Gastroesophageal sphincter (tissue), 4 donors: Measurements from ENCODE around the gene NRIP2. TPM values are rescaled to one million over a fixed set of nuclear protein-coding genes. Genes with fewer than 3 reads are reported as not detected.
A peak's percentile ranks its signal among the peaks of the same experiment; 100 is the strongest.

ENCODE experiments used
- ATAC-seq: fragments of 150-250 bp; one replicate; pipeline ENCODE4 v1.9.1; 2016; ENCODE audit warnings: mild to moderate bottlenecking, moderate library complexity
- H3K27ac ChIP-seq, 4 donors: fragments of 200-600 bp; sonication (generic) in 3 of 4; 1 replicate in 3 of 4; 2 replicates in 1 of 4; pipeline ENCODE4 v1.5.1; 2016 to 2019
- H3K27me3 ChIP-seq: fragments of 200-600 bp; sonication (generic); one replicate; pipeline ENCODE4 v1.5.1; 2019
- H3K36me3 ChIP-seq, 2 donors: fragments of 200-600 bp; sonication (generic); one replicate each; pipeline ENCODE4 v1.5.1; 2019; ENCODE audit warnings: control low read depth in 1 of 2
- H3K4me1 ChIP-seq, 3 donors: fragments of 200-600 bp; sonication (generic); 1 replicate in 2 of 3; 2 replicates in 1 of 3; pipeline ENCODE4 v1.5.1; 2016 to 2019; ENCODE audit warnings: control low read depth in 2 of 3
- H3K4me3 ChIP-seq, 2 donors: fragments of 200-600 bp; sonication (generic); one replicate each; pipeline ENCODE4 v1.5.1; 2019; ENCODE audit warnings: mild to moderate bottlenecking in 1 of 2, moderate library complexity in 1 of 2
- H3K9me3 ChIP-seq, 3 donors: fragments of 200-600 bp; sonication (generic); one replicate each; pipeline ENCODE4 v1.5.1; 2017 to 2019; ENCODE audit warnings: control low read depth in 2 of 3
- CTCF ChIP-seq, 4 experiments: fragments of 200-600 bp in 2 of 4; fragments of 450-650 bp in 2 of 4; sonication (generic) in 1 of 4; IDR thresholded peaks; one replicate each; pipeline ENCODE4 v1.5.1; 2017 to 2019; ENCODE audit warnings: antibody characterized with exemption in 4 of 4, mild to moderate bottlenecking in 2 of 4, moderate library complexity in 2 of 4
- EP300 ChIP-seq: sonication (generic); formaldehyde crosslinking; IDR thresholded peaks from one replicate; pipeline ENCODE4 v1.6.1; 2017; ENCODE audit warnings: antibody characterized with exemption, mild to moderate bottlenecking
- POLR2A ChIP-seq, 2 donors: fragments of 450-650 bp; IDR thresholded peaks; one replicate each; pipeline ENCODE4 v1.6.1; 2017; ENCODE audit warnings: antibody characterized with exemption in 2 of 2, mild to moderate bottlenecking in 2 of 2, moderate library complexity in 1 of 2
- POLR2AphosphoS5 ChIP-seq: sonication (generic); formaldehyde crosslinking; IDR thresholded peaks from one replicate; pipeline ENCODE4 v1.6.1; 2017; ENCODE audit warnings: antibody characterized with exemption
- WGBS, 2 donors: methylation state at CpG; one replicate each; pipeline ENCODE4 v1.1.5; 2018; ENCODE audit warnings: low coverage in 1 of 2; 5-methylcytosine and 5-hydroxymethylcytosine counted together
- total RNA-seq, 4 donors: library from RNA; depleted of rRNA; stranded (reverse); fragments of >200 nt; gene quantifications; one replicate each; pipeline ENCODE4 v1.1.0, GENCODE V29; 2016

The NRIP2 gene
- total RNA-seq, 4 donors from 2014 or later = 1.4 to 5.7 (median 1.9) TPM

DNA sequence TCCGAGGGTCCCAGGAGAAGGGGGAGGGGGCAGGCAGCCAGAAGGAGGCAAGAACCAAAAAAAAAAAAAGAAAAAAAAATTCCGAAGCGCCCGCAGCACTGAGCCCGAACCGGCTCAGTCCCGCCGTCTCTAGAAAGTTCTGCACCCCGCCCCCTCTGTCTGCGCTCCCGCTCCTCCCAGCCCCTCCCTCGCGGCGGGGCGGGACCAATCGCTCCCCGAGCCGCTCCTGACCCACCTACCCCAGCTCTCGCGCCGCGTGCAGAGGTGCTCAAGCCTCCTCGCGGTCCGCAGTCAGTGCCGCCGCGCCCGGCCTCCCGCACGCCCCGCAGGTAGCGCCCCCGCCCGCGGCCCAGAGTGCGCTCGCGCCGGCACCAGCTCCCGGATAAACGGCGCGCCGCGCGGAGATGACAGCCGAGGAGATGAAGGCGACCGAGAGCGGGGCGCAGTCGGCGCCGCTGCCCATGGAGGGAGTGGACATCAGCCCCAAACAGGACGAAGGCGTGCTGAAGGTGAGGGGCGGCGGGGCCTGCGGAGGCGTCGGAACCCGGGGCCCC is 40.0 kb downstream of the NRIP2 start, which contains the start of gene FKBP4:
Gene FKBP4, plus strand, starts transcription at position 235 of the 554 bp plus-strand sequence. Its CDS starts 170 bp downstream, at position 405.
- Histone ChIP-seq H3K36me3 (peaks cover 0 to 31% of the 10 kb centered on the region in 2 donors), H3K9me3 (no peaks in the 10 kb centered on the region), H3K27me3 (no peaks in the 10 kb centered on the region), H3K27ac (peak within 1 kb of the TSS; percentile 35 to 92 (median 88)), H3K4me3 (peak within 1 kb of the TSS; percentile 67 to 71), H3K4me1 (peaks cover 0 to 41% (median 13%) of the 10 kb centered on the region in 3 donors)
- 0% methylated on average over 12 of the region's 63 CpGs; no CpG with 5 or more reads in 1 of the 2 donors for WGBS, 2 donors
- TF ChIP-seq POLR2AphosphoS5 (peak; percentile 73), EP300 (no peak), POLR2A (IDR thresholded peaks at IDR 0.05) (peak; percentile 70), CTCF (IDR thresholded peaks at IDR 0.05) (peak in 1 of 4 experiments; percentile 3)
- peak; percentile 94 for ATAC-seq

DNA sequence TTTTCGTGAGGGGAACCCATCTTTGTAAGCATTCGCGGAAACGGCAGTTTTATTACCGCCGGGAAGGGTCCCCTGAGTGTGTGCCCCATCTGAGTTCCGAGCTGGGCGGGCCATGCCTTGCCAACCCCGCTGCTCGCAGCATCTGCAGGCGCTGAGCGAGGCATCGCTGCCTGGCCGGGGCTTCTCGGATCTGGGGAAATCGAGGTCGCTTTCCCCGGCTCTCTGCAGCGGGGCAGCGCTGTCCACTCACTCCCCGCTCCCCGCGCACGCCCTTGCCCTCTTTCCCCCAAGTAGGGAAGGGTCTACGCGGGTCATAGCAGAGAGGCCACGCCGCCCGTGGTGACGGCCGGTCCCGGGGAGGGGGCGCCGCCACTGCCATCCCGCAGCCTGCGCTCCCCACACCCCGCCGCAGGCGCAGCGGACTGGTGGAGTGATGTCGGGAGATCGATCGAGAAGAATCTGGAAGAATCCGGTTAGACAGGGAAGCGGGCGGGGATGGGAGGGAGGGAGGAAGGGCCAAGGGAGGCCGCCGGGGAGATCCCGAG is 40.6 kb downstream of the NRIP2 start:
- TF ChIP-seq CTCF (IDR thresholded peaks at IDR 0.05) (no peak), POLR2AphosphoS5 (no peak), POLR2A (IDR thresholded peaks at IDR 0.05) (no peak), EP300 (no peak)
- 4 to 17% methylated on average over 5 of the region's 49 CpGs for WGBS, 2 donors
- Histone ChIP-seq H3K27ac (peak overlapping the region; percentile 24 to 92 (median 82)), H3K4me3 (peak overlapping the region; percentile 67 to 71), H3K36me3 (peaks cover 0 to 25% of the 10 kb centered on the region in 2 donors), H3K4me1 (peaks cover 0 to 36% (median 13%) of the 10 kb centered on the region in 3 donors), H3K27me3 (no peaks in the 10 kb centered on the region), H3K9me3 (no peaks in the 10 kb centered on the region)
- peak; percentile 31 for ATAC-seq

GRCh38 chr12:2793561-2793960 is 41.3 kb downstream of the NRIP2 start:
- Histone ChIP-seq H3K27ac (peak overlapping the region in 1 of 4 donors; percentile 92), H3K4me3 (no peak overlapping the region), H3K36me3 (peaks cover 0 to 18% of the 10 kb centered on the region in 2 donors), H3K9me3 (no peaks in the 10 kb centered on the region), H3K27me3 (no peaks in the 10 kb centered on the region), H3K4me1 (peaks cover 0 to 33% (median 13%) of the 10 kb centered on the region in 3 donors)
- ATAC-seq = no peak
- TF ChIP-seq POLR2A (IDR thresholded peaks at IDR 0.05) = no peak
- no peak for TF ChIP-seq CTCF (IDR thresholded peaks at IDR 0.05)
- no peak for TF ChIP-seq POLR2AphosphoS5
- TF ChIP-seq EP300 = no peak
- WGBS, 2 donors = 86 to 100% methylated on average over 1 to 13 of the region's 21 CpGs

- WGBS, 2 donors = 70 to 78% methylated on average over 20 to 22 of the region's 25 CpGs
- Histone ChIP-seq H3K4me3 (no peak overlapping the region), H3K27ac (no peak overlapping the region), H3K9me3 (no peaks in the 10 kb centered on the region), H3K36me3 (peaks cover 0 to 12% of the 10 kb centered on the region in 2 donors), H3K27me3 (no peaks in the 10 kb centered on the region), H3K4me1 (peaks cover 0 to 31% (median 13%) of the 10 kb centered on the region in 3 donors)
- TF ChIP-seq CTCF (IDR thresholded peaks at IDR 0.05) (no peak), POLR2AphosphoS5 (no peak), EP300 (no peak), POLR2A (IDR thresholded peaks at IDR 0.05) (no peak)
- ATAC-seq = no peak
Measured at GRCh38 chr12:2792671-2793500, 41.9 kb downstream of the NRIP2 start.
